Caco-2 (cell line): ENCODE data around the gene CLPTM1. TPM values are rescaled to one million over a fixed set of nuclear protein-coding genes. Genes with fewer than 3 reads are reported as not detected.

Source experiments
- BruUV-seq: library from RNA; stranded (reverse); fragments of 400-500 nt; replicated peaks from 2 replicates; lab custom pipeline; 2021; lab: Mats Ljungman, UMichigan
- CTCF ChIA-PET: fragments of 300-600 bp; sonication (Branson Sonifier 250); formaldehyde crosslinking; loops from one replicate; lab custom pipeline; 2022; ENCODE audit warnings: antibody characterized with exemption; lab: Charles Lee
- POLR2A ChIA-PET: fragments of 300-600 bp; sonication (Branson Sonifier 250); formaldehyde crosslinking; loops from one replicate; lab custom pipeline; 2022; ENCODE audit warnings: antibody characterized with exemption; lab: Charles Lee
- DNase-seq, 2 experiments: peaks; one replicate each; pipeline versions ENCODE4 v3.0.0 to v3.0.0-alpha.2; 2020 to 2022
- H3K27me3 ChIP-seq: replicated peaks from 2 replicates; pipeline ENCODE4 v1.6.0; 2011; ENCODE audit warnings: low read length; ENCODE audit not compliant: control insufficient read depth, insufficient read depth
- H3K36me3 ChIP-seq: 2 replicates; pipeline ENCODE4 v1.5.1; 2011; ENCODE audit warnings: low read length; ENCODE audit not compliant: control insufficient read depth, insufficient read depth
- H3K4me1 ChIP-seq: fragments of 250-450 bp; sonication (Bioruptor Pico); 2 replicates; pipeline ENCODE4 v1.5.1; 2020; ENCODE audit warnings: mild to moderate bottlenecking
- H3K4me3 ChIP-seq: 2 replicates; pipeline ENCODE4 v1.5.1; 2011; ENCODE audit warnings: low read depth, mild to moderate bottlenecking, control low read depth, low read length
- H3K9me3 ChIP-seq: fragments of 250-450 bp; sonication (Bioruptor Pico); 2 replicates; pipeline ENCODE4 v1.5.1; 2020; ENCODE audit warnings: mild to moderate bottlenecking, moderate library complexity
- H3K27ac Mint-ChIP-seq: one replicate; pipeline ENCODE4 v1.8.0; 2022; ENCODE audit warnings: mixed read lengths; ENCODE audit not compliant: unreplicated experiment
- H3K27me3 Mint-ChIP-seq: one replicate; pipeline ENCODE4 v1.8.0; 2022; ENCODE audit warnings: mixed read lengths; ENCODE audit not compliant: insufficient read depth, unreplicated experiment
- H3K36me3 Mint-ChIP-seq: one replicate; pipeline ENCODE4 v1.8.0; 2022; ENCODE audit warnings: mild to moderate bottlenecking, mixed read lengths; ENCODE audit not compliant: insufficient read depth, unreplicated experiment
- H3K4me1 Mint-ChIP-seq: one replicate; pipeline ENCODE4 v1.8.0; 2022; ENCODE audit warnings: low read depth, mixed read lengths; ENCODE audit not compliant: unreplicated experiment
- H3K4me3 Mint-ChIP-seq: one replicate; pipeline ENCODE4 v1.8.0; 2022; ENCODE audit warnings: mild to moderate bottlenecking, moderate library complexity, mixed read lengths; ENCODE audit not compliant: unreplicated experiment
- H3K9me3 Mint-ChIP-seq: one replicate; pipeline ENCODE4 v1.8.0; 2022; ENCODE audit warnings: mixed read lengths; ENCODE audit not compliant: unreplicated experiment
- intact Hi-C: fragments of 100-400 bp; cut with micrococcal nuclease; formaldehyde crosslinking; loops from one replicate; pipeline ENCODE4 v1.10.0; 2022; ENCODE audit not compliant: unreplicated experiment
- total RNA-seq: library from RNA; stranded (reverse); gene quantifications from 2 replicates; pipeline ENCODE4 v1.2.3, GENCODE V29; 2022
- TF ChIP-seq, protein P1 (sequence below), 2 experiments: fragments of 200-600 bp in 1 of 2; IDR thresholded peaks; 1 replicate in 1 of 2; 2 replicates in 1 of 2; pipeline versions ENCODE4 v1.5.1 to v1.8.0; 2011 to 2022; ENCODE audit warnings: antibody characterized with exemption in 1 of 2, control low read depth in 1 of 2, inconsistent platforms in 1 of 2, low read depth in 1 of 2, low read length in 1 of 2, mild to moderate bottlenecking in 1 of 2, moderate library complexity in 1 of 2; ENCODE audit not compliant: insufficient read depth in 1 of 2, severe bottlenecking in 1 of 2, unreplicated experiment in 1 of 2

Gene CLPTM1
- total RNA-seq, 1 experiment from 2014 or later = 144 TPM

DNA sequence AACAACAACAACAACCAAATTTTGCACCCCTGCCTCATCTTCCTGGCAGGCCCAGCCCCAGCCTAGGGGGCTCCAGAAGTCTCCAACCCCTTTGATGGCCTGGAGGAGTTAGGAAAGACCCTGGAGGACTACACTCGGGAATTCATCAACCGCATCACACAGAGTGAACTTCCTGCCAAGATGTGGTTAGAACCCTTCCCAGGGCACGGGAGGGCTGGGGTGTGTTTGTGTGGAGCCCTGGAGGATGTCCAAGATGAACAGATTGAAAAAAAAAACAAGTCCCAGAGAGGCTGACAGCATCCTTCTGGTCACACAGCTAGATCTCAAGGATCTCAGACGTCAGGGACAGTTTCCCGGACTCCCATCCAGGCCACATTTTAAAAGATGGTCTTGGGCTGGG is 27.4 kb upstream of the CLPTM1 start:
- H3K27me3 Mint-ChIP-seq = no peaks in the 10 kb centered on the region
- peaks cover 10% of the 10 kb centered on the region for H3K4me1 ChIP-seq
- TF ChIP-seq, protein P1, sequence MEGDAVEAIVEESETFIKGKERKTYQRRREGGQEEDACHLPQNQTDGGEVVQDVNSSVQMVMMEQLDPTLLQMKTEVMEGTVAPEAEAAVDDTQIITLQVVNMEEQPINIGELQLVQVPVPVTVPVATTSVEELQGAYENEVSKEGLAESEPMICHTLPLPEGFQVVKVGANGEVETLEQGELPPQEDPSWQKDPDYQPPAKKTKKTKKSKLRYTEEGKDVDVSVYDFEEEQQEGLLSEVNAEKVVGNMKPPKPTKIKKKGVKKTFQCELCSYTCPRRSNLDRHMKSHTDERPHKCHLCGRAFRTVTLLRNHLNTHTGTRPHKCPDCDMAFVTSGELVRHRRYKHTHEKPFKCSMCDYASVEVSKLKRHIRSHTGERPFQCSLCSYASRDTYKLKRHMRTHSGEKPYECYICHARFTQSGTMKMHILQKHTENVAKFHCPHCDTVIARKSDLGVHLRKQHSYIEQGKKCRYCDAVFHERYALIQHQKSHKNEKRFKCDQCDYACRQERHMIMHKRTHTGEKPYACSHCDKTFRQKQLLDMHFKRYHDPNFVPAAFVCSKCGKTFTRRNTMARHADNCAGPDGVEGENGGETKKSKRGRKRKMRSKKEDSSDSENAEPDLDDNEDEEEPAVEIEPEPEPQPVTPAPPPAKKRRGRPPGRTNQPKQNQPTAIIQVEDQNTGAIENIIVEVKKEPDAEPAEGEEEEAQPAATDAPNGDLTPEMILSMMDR (IDR thresholded peaks at IDR 0.05; ENCODE audit: insufficient read depth in 1 of 2, low read depth in 1 of 2, low read length in 1 of 2, severe bottlenecking in 1 of 2, unreplicated experiment in 1 of 2) = no peak
- CTCF ChIA-PET = no interaction called here
- H3K9me3 ChIP-seq = no peaks in the 10 kb centered on the region
- peaks cover 1% of the 10 kb centered on the region; the same call in 1 of the 2 replicates for H3K36me3 ChIP-seq
- no peaks in the 10 kb centered on the region for H3K9me3 Mint-ChIP-seq
- no peak overlapping the region for H3K4me3 ChIP-seq
- DNase-seq = no peak
- TSS peak; percentile 30 for BruUV-seq
- no peak overlapping the region for H3K27ac Mint-ChIP-seq
- POLR2A ChIA-PET = no interaction called here
- H3K4me1 Mint-ChIP-seq = peaks cover 15% of the 10 kb centered on the region
- intact Hi-C loops = no loop called here
- H3K36me3 Mint-ChIP-seq = peaks cover 12% of the 10 kb centered on the region
- no peak overlapping the region for H3K4me3 Mint-ChIP-seq
- H3K27me3 ChIP-seq = no peaks in the 10 kb centered on the region

GRCh38 chr19:44930088-44930487 is 25.1 kb upstream of the CLPTM1 start:
- no peaks in the 10 kb centered on the region for H3K27me3 Mint-ChIP-seq
- H3K4me3 Mint-ChIP-seq = no peak overlapping the region
- Histone ChIP-seq H3K9me3 (no peaks in the 10 kb centered on the region), H3K4me1 (no peaks in the 10 kb centered on the region; the same call in 1 of the 2 replicates), H3K4me3 (no peak overlapping the region), H3K27me3 (no peaks in the 10 kb centered on the region), H3K36me3 (peaks cover 1% of the 10 kb centered on the region; the same call in 1 of the 2 replicates)
- no peaks in the 10 kb centered on the region for H3K9me3 Mint-ChIP-seq
- no peak for DNase-seq
- peaks cover 7% of the 10 kb centered on the region for H3K36me3 Mint-ChIP-seq
- H3K4me1 Mint-ChIP-seq = peaks cover 7% of the 10 kb centered on the region
- CTCF ChIA-PET = no interaction called here
- no TSS peak for BruUV-seq
- TF ChIP-seq, protein P1 (IDR thresholded peaks at IDR 0.05; ENCODE audit: insufficient read depth in 1 of 2, low read depth in 1 of 2, low read length in 1 of 2, severe bottlenecking in 1 of 2, unreplicated experiment in 1 of 2) = no peak
- no peak overlapping the region for H3K27ac Mint-ChIP-seq
- intact Hi-C loops = no loop called here
- POLR2A ChIA-PET = no interaction called here

DNA sequence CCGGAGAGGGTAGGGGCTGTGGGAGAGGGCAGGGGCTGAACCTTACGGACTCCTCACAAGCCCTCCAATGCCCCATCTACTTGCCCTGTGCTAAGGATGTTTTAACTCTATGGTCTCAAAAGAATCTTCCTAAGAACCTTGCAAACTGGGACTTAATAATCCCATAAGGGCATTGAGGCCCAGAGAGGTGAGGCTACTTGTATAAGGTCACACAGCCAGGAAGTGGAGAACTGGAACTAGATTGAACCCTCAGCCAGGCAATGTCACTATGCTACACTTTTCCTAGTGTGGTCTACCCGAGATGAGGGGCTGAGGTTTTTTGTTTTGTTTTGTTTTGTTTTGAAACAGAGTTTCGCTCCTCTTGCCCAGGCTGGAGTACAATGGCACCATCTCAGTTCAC is 23.6 kb upstream of the CLPTM1 start:
- H3K4me3 ChIP-seq = no peak overlapping the region
- TF ChIP-seq, protein P1 (IDR thresholded peaks at IDR 0.05; ENCODE audit: insufficient read depth in 1 of 2, low read depth in 1 of 2, low read length in 1 of 2, severe bottlenecking in 1 of 2, unreplicated experiment in 1 of 2) = no peak
- H3K36me3 Mint-ChIP-seq = peaks cover 12% of the 10 kb centered on the region
- H3K27ac Mint-ChIP-seq = no peak overlapping the region
- POLR2A ChIA-PET = no interaction called here
- DNase-seq = no peak
- peaks cover 9% of the 10 kb centered on the region for H3K4me1 Mint-ChIP-seq
- intact Hi-C loops = no loop called here
- H3K9me3 ChIP-seq = no peaks in the 10 kb centered on the region
- CTCF ChIA-PET = no interaction called here
- no peaks in the 10 kb centered on the region for H3K27me3 ChIP-seq
- H3K36me3 ChIP-seq = peaks cover 1% of the 10 kb centered on the region; the same call in 1 of the 2 replicates
- H3K4me3 Mint-ChIP-seq = no peak overlapping the region
- peaks cover 7% of the 10 kb centered on the region; the same call in 1 of the 2 replicates for H3K4me1 ChIP-seq
- H3K27me3 Mint-ChIP-seq = no peaks in the 10 kb centered on the region
- no peaks in the 10 kb centered on the region for H3K9me3 Mint-ChIP-seq
- BruUV-seq = no TSS peak
